ENCODE measurements around the gene NOC4L.
"Not testable (repeated sequence)": the region's sequence is repeated elsewhere in the genome, so short reads cannot be mapped to it uniquely, and the experiment has no call there.

The NOC4L gene

DNA sequence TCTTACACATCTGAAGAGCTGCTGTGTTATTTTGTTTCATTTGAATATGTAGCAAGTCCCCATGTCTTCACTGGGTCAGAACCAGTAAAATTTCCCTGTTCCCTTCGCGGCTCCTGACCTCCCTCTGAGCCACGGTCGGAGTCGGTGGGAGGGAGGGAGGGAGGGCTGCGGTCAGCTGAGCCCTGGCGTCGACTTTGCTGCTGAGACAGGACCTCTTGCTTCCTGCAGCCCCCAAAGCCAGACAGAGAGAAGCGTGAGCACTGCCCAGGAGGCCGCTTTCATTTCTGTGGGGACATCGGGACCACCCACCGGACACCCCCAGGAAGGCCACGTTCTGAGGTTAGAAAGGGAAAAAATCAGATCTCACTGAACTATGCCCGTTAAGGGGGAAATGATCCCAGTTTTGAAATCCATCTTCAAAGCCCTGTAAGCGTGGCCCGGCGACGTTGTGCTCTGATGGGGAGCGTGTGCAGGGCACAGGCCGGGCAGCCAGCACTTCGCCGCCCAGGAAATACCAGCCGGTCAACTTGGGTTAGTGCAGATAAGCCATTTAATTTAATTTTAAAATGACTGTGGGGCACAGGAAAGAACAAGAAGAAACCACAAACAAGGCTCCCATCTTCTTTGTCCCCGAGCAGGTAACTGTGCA lies 42.1 kb downstream of the NOC4L start:
- no peak for DNase-seq

DNA sequence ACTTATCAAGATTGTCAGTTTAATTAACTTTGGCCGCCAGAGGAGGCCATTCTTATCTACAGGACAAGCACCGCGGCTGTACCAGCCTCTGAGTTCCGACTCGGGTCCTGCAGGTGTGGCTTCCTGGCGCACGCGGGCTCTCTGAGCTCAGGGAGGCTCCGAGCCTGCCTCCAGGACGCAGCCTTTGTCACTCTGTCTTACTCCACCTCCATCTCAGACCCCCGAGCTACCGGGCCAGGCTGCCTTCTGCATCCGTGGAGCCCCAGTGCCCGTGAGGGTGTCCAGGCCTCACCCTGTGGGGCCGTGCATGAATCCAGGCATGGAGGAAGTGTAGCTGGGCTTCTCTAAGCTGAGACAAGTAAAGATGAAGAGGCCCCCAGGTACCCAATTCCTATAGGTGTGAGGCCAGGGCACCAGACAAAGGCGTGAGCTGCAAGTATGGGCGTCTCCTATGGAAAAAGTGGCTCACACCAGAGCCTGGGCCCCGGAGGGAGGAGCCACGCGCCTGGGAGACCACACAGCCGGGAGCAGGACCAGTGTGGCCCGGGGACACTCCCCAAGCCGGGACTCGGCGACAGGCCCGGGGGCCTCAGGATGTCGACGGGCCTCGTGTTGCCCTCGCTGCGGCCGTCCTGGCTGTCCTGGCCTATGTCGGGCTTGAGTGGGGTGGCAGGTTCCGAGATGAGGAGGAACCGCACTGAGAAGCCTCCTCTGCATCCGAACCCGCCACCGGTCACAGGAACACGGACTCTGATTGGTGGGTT lies 42.8 kb downstream of the NOC4L start:
- DNase-seq = no peak

DNA sequence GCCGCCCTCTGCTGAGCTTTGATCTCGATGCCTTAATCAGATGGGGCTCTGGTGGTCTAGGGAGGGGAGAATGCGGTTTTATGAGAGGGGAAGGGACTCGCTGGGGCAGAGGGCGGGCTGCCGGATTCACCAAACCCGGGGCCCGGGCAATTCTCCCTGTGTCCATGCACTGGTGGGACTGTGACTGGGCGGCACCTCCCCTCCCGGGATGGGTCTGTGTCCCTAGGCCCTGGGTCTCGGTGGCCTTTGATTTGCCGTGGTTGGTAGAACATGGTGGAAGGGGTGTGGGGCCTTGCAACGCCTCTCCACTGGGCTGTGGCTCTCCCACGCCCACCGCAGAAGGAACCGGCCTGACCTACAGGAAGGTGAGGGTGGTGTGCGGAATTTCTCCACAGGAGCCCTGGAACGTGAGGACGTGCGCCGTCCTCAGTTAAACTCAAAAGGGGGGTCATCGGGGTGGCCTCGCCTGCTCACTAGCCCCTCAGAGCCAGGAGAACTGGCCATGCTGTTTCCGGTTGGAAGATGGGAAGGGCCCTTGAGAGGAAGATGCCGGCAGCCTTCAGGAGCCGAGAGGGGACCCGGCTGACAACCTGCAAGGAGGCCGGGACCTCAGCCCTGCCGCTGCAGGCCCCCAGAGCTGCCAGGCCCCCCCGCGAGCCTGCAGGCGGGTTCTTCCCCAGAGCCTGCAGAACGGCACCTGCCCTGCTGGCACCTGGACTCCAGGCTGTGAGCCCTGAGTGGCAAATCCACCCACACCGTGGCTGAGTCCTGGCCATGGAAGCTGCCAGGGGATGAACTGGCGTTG lies 43.6 kb downstream of the NOC4L start:
- no peak for DNase-seq

DNA sequence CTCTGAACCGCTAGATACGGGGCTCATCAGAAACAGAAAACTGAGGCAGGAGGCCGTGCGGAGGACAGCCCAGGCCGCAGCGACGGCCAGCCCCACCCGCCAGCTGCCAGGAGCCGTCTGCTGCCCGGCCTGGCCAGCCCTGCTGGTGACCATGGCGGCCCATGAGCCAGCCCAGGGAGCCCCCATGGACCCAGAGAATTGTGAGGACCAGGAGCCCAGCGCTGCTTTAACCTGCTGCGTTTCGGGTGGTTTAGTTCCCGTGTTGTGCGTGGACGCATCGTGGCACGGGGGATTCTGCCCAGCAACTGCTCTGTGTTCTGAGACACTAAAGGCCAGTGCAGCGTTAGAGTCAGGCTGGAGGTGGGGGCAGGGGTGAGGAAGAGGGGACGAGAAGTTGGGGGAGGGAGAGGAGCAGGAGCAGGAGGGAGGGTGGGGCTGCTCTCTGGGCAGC lies 44.2 kb downstream of the NOC4L start:
- DNase-seq = no peak

DNA sequence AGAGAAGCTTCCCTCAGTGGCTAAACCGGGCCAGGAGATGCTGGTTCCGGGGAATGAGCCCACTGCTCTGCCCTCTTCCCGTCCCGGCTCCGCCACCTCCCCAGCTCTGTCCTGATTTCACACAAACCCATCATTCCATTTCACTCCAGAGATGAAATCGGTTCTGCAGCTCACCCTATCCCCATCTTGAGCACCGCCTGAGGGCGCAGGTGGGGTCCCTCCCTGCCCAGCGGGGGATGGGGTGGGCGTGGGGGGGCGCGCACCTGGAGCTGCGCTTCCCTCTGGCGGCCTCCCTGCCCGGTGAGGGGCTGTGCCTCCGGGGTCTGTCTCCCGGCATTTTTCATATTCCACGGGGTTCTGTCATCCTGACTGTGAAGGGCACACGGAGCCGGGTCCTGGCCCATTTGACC lies 44.7 kb downstream of the NOC4L start:
- no peak for DNase-seq

GRCh38 chr12:132189378-132190011 lies 45.2 kb downstream of the NOC4L start:
- DNase-seq = no peak

- no peak for DNase-seq
These were observed 45.9 kb downstream of the NOC4L start for GRCh38 chr12:132190012-132190755.

DNA sequence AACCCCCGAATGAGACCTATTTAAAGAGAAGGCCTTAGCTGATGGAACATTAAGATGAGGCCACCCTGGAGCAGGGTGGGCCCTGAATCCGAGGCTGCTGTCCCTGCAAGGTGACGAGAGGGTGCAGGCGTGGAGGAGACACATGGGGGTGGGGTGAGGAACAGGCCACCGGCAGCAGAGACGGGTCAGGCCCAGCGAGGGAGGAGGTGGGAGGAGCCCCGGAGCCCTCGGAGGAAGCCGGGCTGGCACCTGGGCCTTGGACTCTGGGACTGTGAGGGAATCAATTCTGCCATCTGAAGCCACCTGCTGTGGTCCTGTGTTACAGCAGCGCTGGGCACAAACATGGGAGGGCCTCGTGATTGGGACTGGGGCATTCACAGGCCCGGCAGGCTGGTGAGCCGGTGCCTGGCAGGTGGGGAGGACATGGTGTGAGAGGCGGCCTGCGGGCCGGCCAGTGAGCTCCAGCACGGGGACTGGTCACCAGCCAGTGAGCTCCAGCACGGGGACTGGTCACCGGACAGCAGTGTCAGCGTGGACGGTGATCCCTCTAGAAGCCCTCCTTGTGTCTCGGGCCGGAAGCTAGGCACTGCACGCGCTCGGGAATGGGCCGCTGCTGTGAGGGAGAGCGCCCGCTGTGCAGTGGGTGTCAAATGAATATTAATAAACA lies 46.7 kb downstream of the NOC4L start:
- DNase-seq = no peak

DNA sequence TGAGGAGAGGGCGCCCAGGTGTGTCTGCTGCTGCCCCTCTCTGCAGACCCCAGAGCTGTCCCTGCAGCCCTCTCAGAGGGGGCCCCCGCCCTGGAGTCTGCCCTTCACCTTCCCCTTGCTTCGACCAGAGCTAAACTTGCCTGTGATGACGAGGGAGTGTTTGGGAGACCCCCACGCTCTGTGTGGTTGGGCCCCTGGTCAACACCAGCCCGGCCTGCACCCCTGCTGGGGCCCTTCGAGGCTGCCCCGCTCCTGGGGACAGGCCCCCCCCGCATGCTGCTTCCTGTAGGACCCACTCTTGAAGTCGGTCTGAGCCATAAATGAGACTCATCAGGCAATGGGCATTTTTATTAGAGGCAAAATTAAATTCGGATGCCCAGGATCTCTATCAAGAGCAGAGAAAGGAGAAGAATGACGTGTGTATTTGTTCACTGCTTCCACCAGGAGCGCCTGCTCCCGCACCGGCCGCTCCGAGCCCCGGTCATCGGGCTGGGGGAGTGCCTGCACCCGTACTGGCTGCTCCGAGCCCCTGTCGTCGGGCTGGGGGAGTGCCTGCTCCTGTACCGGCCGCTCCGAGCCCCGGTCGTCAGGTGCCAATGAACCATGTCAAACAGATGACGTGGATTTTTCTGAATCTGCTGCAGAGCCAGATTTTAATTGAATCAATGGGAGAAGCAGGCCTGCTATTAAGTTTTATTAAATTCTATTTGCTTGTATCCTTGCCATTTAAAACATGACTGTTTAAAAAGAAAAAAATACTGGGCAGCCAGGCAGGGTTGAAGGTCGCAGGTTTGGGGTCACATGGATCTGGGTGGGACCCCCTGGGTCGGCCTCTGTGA lies 47.7 kb downstream of the NOC4L start:
- no peak for DNase-seq

DNA sequence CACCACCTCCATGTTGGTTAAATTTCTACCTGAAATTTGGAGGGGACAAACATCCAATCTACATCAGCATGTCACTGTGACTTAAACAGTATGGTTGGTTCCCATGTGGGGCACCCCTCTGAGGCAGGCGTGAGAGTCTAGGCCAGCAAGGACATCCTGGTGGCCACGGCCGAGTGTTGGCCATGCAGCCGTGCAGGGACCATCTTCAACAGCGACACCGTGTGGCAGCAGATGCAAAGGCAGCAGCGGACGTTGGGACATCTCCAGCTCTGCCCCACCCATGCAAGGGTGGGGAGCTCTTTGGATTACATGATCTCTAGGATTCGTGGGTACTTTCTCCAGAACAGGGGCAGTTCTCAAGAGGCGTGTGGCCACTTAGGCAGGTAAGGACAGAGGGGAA lies 49.8 kb downstream of the NOC4L start:
- no peak for DNase-seq

- no peak for DNase-seq
These were observed 50.3 kb downstream of the NOC4L start for GRCh38 chr12:132194556-132194955.

DNA sequence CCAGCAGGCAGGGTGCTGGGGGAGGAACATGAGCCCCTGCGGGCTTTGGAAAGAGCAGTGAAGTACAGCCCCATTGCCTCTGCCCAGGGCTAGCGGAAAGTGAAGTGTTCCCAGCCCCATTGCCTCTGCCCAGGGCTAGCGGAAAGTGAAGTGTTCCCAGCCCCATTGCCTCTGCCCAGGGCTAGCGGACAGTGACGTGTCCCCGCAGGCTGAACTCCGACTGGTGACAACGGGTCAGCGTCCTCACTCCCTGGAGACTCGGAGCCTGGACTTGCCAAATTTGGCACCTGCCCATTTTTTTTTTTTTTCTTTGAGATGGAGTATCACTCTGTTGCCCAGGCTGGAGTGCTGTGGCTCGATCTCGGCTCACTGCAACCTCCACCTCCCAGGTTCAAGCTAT lies 51.0 kb downstream of the NOC4L start:
- not testable (repeated sequence) for DNase-seq

DNA sequence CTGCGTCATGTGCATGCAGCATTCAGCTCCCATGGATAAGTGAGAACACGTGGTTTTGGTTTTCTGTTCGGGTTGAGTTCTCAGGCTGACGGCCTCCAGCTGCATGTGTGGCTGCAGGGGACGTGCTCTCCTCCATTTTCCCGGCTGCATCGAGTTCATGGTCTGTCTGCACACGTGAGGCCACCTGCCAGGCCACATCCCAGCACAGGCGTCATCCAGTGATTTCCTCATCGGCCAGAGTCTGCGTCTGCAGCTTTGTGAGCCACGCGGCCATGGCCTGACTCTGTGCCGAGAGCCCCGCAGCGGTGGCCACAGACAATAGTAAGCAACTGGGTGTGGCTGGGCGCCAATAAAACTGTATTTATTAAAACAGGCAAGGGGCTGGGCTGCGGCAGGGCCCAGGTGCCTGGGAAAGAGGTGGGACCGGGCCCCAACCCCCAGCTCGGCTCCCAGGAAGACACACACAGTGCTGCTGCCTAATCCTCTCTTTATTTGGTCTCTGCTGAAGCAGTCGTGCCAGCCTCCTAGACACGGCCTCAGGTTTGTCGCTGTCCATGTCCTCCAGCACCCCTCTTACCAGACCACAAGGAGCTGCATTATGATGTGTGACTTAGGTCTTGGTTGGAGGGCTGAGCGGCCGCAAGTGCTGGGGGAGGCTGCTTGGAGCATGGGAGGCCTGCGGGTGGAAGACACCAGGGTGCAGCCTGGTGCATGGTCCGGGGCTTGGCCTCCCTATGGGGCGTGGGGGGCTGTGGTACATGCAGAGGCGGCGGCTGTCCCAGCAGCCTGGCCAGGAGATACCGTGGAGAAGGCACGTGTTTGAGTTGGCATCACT lies 52.0 kb downstream of the NOC4L start:
- no peak for DNase-seq

DNA sequence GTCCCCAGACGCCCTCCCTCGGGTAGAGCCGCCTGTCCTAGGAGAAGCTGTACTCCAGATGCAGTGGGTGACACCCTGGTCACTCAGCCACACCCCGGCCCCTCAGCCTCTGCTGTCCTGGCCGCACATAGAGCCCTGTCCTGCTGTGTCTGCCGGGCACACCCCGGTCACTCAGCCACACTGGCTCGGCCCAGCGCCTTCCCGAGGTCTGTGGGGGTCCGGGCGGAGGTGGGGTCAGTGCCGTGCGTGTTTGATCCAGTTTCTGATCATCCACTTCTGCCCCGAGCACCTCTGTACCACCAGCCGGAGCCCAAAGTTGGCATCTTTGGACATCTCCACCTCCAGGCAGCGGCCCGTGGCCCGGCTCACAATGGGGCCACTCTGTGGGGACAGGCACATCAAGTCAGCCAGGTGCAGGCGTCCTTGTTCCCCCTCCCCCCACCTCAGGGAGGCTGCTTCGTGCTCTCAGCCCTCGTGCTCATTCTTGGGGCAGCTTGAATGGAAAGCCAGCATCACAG lies 52.7 kb downstream of the NOC4L start:
- no peak for DNase-seq

DNA sequence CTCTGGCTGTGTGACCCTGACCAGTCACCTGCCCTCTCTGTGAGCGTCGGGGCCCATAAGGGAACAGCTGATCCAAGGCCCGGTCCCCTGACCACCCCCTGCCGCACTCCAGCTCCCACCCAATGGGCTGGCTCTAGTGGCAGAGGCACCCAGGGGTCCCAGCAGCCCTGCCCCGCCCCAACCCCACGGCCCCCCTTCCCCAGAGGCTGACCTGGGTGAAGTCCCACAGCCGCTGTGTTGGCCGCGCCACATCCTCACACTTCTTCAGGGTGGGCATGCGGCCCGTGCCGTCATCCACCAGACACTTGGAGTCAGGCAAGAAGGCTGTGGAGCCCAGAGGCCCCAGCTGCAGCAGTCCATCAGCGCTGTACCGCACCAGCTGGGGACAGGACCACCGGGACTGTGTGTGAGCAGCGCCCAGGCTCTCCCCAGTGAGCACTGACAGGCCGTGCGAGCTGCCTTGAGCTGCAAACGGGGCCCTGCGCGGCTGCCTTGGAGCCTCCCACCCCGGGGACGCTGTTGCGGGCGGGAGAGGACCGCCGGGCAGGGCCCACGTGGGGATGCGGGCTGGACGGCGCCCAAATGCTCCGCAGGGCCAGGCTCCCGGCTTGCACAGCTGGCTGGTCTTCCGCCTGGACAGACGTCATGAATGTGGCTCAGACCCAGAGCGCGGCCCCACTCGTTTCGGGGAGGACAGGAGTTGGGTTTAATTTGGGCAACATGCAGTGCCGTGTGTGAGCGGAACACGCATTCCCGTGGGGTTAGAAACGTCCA lies 53.5 kb downstream of the NOC4L start:
- no peak for DNase-seq

DNA sequence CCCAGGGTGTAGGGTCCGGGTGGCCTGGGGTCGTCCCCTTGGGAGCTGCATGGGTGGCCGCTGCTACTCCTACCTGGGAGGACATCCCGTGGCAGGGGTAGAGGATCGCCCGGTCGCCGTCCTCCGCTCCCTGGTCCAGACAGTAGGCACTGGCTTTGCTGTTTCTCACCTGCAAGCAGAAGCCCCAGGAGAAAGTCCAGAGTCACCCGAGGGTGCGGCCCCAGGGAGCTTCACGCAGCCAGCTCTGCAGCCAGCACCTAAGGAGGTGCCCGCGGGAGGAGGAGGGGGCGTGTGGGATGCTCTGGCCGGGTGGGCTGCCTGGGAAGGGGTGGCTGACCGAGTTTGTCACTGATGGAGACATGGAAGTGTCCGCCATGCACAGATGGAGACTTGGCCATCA lies 54.8 kb downstream of the NOC4L start:
- DNase-seq = no peak

GRCh38 chr12:132199526-132200319 lies 55.5 kb downstream of the NOC4L start:
- DNase-seq = no peak

DNA sequence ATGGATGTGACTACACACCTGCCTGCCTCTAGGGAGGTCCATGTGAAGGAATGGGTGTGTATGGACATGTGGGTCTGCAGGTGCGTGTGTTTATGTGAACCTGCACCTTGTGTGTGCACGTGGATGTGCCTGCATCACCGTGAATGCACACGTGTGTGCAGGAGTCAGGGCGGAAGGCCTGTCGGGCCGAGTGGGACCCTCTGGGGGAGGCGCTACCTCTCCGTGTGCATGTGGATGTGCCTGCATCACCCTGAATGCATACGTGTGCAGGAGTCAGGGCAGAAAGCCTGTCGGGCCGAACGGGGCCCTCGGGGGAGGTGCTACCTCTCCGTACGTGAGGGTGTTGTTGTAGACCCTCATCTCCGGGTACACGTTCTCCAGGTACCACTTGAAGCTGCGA lies 56.5 kb downstream of the NOC4L start:
- DNase-seq = no peak
